IPS DF 6.9 (cell line): ENCODE measurements around the gene PEX19.

Source experiments
- DNase-seq: peaks from one replicate; pipeline ENCODE4 v3.0.0-alpha.2; 2013; ENCODE audit warnings: low read depth, low spot score
- H3K27ac ChIP-seq: one replicate; pipeline ENCODE4 v1.5.1; 2013; ENCODE audit warnings: low read length, control low read depth
- H3K27me3 ChIP-seq: 2 replicates; pipeline ENCODE4 v1.6.1; 2013; ENCODE audit warnings: mild to moderate bottlenecking, low read length; ENCODE audit not compliant: control insufficient read depth, insufficient read depth
- H3K36me3 ChIP-seq: 2 replicates; pipeline ENCODE4 v1.6.1; 2013; ENCODE audit warnings: low read length; ENCODE audit not compliant: control insufficient read depth, insufficient read depth
- H3K4me1 ChIP-seq: 2 replicates; pipeline ENCODE4 v1.6.1; 2013; ENCODE audit warnings: low read length; ENCODE audit not compliant: control insufficient read depth, insufficient read depth
- H3K4me3 ChIP-seq: 2 replicates; pipeline ENCODE4 v1.5.1; 2013; ENCODE audit warnings: mild to moderate bottlenecking, low read length
- H3K9me3 ChIP-seq: 2 replicates; pipeline ENCODE4 v1.6.1; 2013; ENCODE audit warnings: low read length, inconsistent platforms; ENCODE audit not compliant: control insufficient read depth, insufficient read depth
- WGBS: extraction: QIAGEN DNeasy Blood & Tissue Kit; methylation state at CpG from one replicate; pipeline ENCODE4 v1.1.7; 2013; ENCODE audit warnings: mixed read lengths, missing lambda C conversion rate; ENCODE audit not compliant: insufficient read length, insufficient coverage; 5-methylcytosine and 5-hydroxymethylcytosine counted together

The PEX19 gene

DNA sequence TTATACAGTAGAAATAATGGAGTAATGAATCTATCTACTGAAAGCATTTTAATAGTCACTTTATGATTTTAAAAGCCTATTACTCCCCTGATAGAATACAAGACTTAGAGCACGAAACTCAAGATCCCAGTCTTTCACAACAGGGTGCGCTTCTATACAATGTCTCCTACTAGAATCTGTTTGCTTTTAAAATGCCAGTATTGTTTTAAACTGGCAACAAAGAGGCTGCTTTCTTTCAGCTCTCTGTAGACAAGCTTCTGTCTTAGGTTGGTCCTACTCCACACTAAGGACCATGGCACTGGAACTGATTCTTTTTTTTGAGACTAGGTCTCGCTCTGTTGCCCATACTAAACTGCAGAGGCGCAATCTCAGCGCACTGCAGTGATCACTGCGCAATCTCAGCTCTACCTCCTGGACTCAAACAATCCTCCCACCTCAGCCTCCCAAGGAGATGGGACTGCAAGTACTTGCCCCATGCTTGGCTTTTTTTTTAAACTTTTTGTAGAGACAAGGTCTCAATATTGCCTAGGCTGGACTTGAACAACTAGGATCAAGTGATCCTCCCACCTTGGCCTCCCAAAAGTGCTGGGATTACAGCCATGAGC is 27.4 kb downstream of the PEX19 start:
- Histone ChIP-seq H3K27ac (no peak overlapping the region), H3K4me3 (no peak overlapping the region)

DNA sequence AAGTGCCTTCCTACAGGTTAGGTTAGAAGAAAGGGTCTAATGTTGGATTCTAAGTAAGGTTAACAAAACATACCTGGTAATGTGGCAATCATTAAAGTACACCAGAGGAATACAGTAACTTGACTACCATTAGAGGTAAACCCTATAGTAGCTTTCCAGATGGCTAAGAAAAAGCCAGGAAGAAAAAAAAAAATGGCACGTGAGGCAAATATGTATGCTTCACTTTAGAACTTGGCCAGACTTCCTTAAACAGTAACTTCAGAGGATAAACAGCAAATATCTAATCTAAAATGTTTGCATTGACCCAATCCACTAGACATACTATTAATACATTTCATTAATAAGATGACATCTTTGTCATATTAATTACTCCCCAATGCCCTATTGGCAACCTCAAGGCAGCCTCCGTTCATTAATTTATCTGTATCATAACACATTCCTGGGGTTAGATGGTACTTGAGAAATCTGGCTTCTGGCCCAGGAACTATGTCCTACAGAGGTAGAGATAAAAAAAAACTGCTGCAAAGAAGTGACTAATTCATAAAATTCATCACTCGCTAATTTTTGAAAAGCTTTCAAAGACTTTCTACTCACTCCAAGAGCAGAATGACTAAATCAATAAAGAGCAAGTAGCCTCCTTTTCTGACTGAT is 28.4 kb downstream of the PEX19 start:
- WGBS: no CpG with 5 or more reads among the region's 3 CpGs
- Histone ChIP-seq H3K4me1 (no peaks in the 10 kb centered on the region), H3K27ac (no peak overlapping the region), H3K36me3 (no peaks in the 10 kb centered on the region; the same call in 1 of the 2 replicates), H3K9me3 (no peaks in the 10 kb centered on the region), H3K27me3 (no peaks in the 10 kb centered on the region), H3K4me3 (no peak overlapping the region)
- DNase-seq: no peak

More for the DNA sequence above, 27.4 kb downstream of the PEX19 start:
- no peaks in the 10 kb centered on the region for H3K4me1 ChIP-seq
- DNase-seq: no peak
- H3K27me3 ChIP-seq: no peaks in the 10 kb centered on the region
- WGBS: no CpG with 5 or more reads among the region's 6 CpGs
- H3K9me3 ChIP-seq: no peaks in the 10 kb centered on the region
- no peaks in the 10 kb centered on the region for H3K36me3 ChIP-seq

DNA sequence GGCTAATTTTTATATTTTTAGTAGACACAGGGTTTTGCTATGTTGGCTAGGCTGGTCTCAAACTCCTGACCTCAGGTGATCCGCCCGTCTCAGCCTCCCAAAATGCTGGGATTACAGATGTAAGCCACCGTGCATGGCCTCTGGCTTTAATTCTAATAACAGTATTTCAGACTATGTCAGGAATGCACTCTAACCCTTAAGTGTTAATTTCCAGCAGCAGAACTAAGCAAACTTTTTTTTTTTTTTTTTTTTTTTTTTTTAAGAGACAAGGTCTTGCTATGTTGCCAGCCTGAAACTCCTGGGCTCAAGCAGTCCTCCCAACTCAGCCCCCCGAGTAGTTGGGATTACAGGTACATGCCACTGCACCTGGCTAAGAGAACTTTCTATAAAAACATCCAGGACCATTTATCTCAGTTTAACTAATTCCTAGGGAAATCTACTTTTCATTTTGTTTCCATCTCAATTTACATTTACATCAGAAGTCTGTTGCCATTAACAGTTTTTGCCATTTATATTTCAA is 29.1 kb downstream of the PEX19 start:
- DNase-seq: no peak
- H3K27ac ChIP-seq: no peak overlapping the region
- no peak overlapping the region for H3K4me3 ChIP-seq
- no peaks in the 10 kb centered on the region for H3K9me3 ChIP-seq
- no CpG with 5 or more reads among the region's 4 CpGs for WGBS
- no peaks in the 10 kb centered on the region for H3K27me3 ChIP-seq
- no peaks in the 10 kb centered on the region; the same call in 1 of the 2 replicates for H3K4me1 ChIP-seq
- no peaks in the 10 kb centered on the region; the same call in 1 of the 2 replicates for H3K36me3 ChIP-seq

DNA sequence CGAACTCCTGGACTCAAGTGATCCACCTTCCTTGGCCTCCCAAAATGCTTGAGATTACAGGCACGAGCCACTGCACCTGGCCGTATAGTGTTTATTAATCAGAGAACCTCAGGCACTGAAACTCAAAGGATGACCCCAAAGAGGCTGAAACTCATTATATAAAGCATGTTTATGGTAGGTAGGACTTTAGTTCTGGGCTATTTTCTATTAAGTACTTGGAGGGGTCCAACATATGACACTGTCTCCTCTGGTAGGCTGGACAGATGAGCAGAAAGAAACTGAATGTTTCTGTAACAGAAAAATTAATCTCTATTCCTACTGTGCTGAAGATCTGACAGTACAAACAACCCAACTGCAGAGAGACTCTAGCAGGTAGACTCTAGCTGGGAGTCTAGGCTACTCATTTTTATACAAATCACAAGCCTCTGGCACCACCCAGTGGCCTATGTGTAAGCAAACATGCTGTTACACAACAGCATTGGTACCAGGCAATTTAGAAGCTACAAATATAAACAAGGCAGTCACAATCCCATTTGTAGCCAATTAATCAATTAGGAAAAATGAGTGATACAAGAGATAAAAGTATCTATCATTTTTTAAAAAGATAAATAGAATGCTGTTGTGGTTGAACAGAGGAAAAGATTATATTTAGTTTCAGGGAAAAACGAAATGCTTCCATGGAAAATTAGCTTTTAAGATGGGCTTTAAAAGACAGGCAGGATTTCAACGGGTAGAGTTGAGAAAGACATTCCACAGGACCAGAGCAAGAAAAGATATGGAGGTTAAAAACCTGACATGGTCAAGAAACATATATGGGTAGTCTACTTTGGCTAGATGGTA is 33.0 kb downstream of the PEX19 start:
- DNase-seq: peak; percentile 13
- WGBS: no CpG with 5 or more reads among the region's 5 CpGs

DNA sequence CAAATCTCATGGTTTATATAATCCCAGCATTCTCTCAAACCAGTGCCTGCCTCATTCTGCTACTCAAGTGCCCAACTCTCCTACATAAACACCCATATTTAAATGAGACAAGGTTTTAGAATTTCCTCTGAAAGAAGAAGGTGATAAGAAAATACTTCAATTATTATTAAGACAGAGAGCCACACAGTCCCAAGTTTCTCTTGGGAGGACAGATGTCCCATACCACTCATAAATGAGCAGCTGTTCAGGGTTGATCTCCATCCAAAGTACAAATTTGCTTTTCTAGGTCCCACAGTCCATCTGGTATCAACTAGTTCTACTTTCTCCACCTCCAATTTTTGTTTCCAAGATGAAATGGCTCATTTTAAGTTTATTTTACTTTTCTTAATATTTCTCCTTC is 33.9 kb downstream of the PEX19 start:
- no peaks in the 10 kb centered on the region; the same call in 1 of the 2 replicates for H3K36me3 ChIP-seq
- no peaks in the 10 kb centered on the region; the same call in 1 of the 2 replicates for H3K4me1 ChIP-seq
- H3K27me3 ChIP-seq: no peaks in the 10 kb centered on the region
- no peak for DNase-seq
- no peak overlapping the region for H3K27ac ChIP-seq
- no peaks in the 10 kb centered on the region for H3K9me3 ChIP-seq
- no peak overlapping the region for H3K4me3 ChIP-seq

More for the DNA sequence above, 33.0 kb downstream of the PEX19 start:
- H3K36me3 ChIP-seq: no peaks in the 10 kb centered on the region; the same call in 1 of the 2 replicates
- no peak overlapping the region for H3K27ac ChIP-seq
- no peaks in the 10 kb centered on the region for H3K9me3 ChIP-seq
- H3K4me3 ChIP-seq: no peak overlapping the region
- no peaks in the 10 kb centered on the region for H3K27me3 ChIP-seq
- H3K4me1 ChIP-seq: no peaks in the 10 kb centered on the region; the same call in 1 of the 2 replicates

GRCh38 chr1:160247053-160247452 is 37.9 kb downstream of the PEX19 start:
- Histone ChIP-seq H3K4me3 (no peak overlapping the region), H3K27ac (no peak overlapping the region), H3K4me1 (no peaks in the 10 kb centered on the region; the same call in 1 of the 2 replicates), H3K36me3 (no peaks in the 10 kb centered on the region; the same call in 1 of the 2 replicates), H3K27me3 (no peaks in the 10 kb centered on the region), H3K9me3 (no peaks in the 10 kb centered on the region)
- no CpG with 5 or more reads among the region's 1 CpG for WGBS
- DNase-seq: no peak

DNA sequence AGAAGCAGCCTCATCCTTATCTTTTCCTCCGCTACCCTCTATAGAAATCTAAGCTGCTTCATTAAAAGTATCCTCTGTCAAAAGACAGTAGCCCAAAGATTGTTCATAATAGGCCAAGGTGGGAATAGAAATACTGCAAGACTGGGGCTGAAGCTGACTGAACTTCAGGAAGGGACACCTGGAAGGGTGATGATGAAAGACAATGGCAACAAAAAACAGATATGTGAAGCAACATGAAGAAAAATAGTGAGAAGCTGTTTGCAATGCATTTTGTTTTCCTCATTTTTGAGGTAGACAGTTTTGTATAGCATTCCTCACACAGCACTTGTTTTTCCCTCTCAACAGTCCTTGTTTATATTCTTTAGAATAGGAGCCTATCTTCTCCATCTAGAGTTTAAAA is 39.5 kb downstream of the PEX19 start:
- no peaks in the 10 kb centered on the region for H3K4me1 ChIP-seq
- H3K9me3 ChIP-seq: no peaks in the 10 kb centered on the region
- H3K4me3 ChIP-seq: no peak overlapping the region
- DNase-seq: no peak
- H3K27me3 ChIP-seq: no peaks in the 10 kb centered on the region
- no peak overlapping the region for H3K27ac ChIP-seq
- no peaks in the 10 kb centered on the region; the same call in 1 of the 2 replicates for H3K36me3 ChIP-seq
- no CpG with 5 or more reads among the region's 1 CpG for WGBS

GRCh38 chr1:160244209-160244608 is 40.7 kb downstream of the PEX19 start:
- no peaks in the 10 kb centered on the region for H3K27me3 ChIP-seq
- DNase-seq: no peak

GRCh38 chr1:160243767-160244166 is 41.2 kb downstream of the PEX19 start:
- Histone ChIP-seq H3K9me3 (no peaks in the 10 kb centered on the region), H3K27me3 (no peaks in the 10 kb centered on the region), H3K36me3 (peaks cover 10% of the 10 kb centered on the region), H3K4me3 (no peak overlapping the region), H3K4me1 (no peaks in the 10 kb centered on the region), H3K27ac (no peak overlapping the region)
- DNase-seq: no peak

More at GRCh38 chr1:160244209-160244608, 40.7 kb downstream of the PEX19 start:
- Histone ChIP-seq H3K4me3 (no peak overlapping the region), H3K4me1 (no peaks in the 10 kb centered on the region), H3K36me3 (peaks cover 10% of the 10 kb centered on the region), H3K9me3 (no peaks in the 10 kb centered on the region), H3K27ac (no peak overlapping the region)
- WGBS: no CpG with 5 or more reads among the region's 1 CpG

- peaks cover 16% of the 10 kb centered on the region for H3K36me3 ChIP-seq
- no peak for DNase-seq
- no peaks in the 10 kb centered on the region for H3K27me3 ChIP-seq
Observed at GRCh38 chr1:160239582-160240299, 45.2 kb downstream of the PEX19 start.

More at GRCh38 chr1:160239582-160240299, 45.2 kb downstream of the PEX19 start:
- Histone ChIP-seq H3K4me3 (no peak overlapping the region), H3K4me1 (no peaks in the 10 kb centered on the region), H3K27ac (no peak overlapping the region), H3K9me3 (no peaks in the 10 kb centered on the region)
- WGBS: no CpG with 5 or more reads among the region's 24 CpGs
